ENCODE measurements around the gene LYPD8.
"Not testable (repeated sequence)": the region's sequence is repeated elsewhere in the genome, so short reads cannot be mapped to it uniquely, and the experiment has no call there.

Gene LYPD8

DNA sequence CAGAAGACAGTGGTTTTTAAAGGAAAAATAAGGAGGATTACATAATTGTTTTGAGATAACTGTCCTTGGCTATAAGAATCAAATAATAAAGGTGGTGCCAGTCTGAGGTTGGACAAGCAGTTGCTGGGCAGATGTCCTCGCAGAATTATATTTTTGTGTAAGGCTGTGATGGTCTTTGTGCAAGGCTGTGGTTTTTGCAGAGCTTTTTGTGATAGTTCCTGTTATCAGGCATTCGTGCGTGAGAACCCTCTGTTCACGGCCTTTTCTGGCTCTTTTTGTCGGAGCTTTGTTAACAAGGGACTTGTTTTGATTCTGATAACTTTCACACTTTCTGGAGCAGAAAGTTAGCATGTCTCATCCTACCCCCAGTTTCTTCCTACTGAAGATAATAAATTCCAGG lies 36.8 kb upstream of the LYPD8 start:
- TF ChIP-seq, protein P1, sequence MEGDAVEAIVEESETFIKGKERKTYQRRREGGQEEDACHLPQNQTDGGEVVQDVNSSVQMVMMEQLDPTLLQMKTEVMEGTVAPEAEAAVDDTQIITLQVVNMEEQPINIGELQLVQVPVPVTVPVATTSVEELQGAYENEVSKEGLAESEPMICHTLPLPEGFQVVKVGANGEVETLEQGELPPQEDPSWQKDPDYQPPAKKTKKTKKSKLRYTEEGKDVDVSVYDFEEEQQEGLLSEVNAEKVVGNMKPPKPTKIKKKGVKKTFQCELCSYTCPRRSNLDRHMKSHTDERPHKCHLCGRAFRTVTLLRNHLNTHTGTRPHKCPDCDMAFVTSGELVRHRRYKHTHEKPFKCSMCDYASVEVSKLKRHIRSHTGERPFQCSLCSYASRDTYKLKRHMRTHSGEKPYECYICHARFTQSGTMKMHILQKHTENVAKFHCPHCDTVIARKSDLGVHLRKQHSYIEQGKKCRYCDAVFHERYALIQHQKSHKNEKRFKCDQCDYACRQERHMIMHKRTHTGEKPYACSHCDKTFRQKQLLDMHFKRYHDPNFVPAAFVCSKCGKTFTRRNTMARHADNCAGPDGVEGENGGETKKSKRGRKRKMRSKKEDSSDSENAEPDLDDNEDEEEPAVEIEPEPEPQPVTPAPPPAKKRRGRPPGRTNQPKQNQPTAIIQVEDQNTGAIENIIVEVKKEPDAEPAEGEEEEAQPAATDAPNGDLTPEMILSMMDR (IDR thresholded peaks at IDR 0.05; ENCODE audit: insufficient read depth, low read depth, low read length, missing control alignments) = no peak

DNA sequence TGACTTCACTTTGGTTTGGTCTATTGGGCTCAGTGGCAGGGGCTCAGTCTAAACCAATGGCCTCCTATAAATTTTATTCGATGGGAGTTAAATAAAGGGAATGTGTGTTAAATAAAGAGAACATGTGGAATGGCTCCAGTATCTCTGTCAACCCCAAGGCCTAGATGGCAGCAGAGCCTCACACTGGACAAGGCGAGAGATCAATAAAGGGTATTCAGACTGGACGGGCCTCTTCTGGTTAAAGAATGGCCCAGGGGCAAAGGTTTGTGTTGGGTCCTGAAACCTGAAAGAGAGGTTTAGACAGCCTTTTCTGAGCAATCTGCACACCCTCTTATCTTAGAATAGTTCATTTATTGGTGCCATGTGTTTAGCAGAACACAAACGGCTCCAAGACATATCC lies 35.5 kb upstream of the LYPD8 start:
- no peak for DNase-seq (ENCODE audit: low read depth)
- TF ChIP-seq, protein P1 (IDR thresholded peaks at IDR 0.05; ENCODE audit: insufficient read depth, low read depth, low read length, missing control alignments) = no peak
- no peak overlapping the region for H3K4me3 ChIP-seq (ENCODE audit: low read length)

More for the DNA sequence above, 36.8 kb upstream of the LYPD8 start:
- DNase-seq (ENCODE audit: low read depth) = no peak
- H3K4me3 ChIP-seq (ENCODE audit: low read length) = no peak overlapping the region

DNA sequence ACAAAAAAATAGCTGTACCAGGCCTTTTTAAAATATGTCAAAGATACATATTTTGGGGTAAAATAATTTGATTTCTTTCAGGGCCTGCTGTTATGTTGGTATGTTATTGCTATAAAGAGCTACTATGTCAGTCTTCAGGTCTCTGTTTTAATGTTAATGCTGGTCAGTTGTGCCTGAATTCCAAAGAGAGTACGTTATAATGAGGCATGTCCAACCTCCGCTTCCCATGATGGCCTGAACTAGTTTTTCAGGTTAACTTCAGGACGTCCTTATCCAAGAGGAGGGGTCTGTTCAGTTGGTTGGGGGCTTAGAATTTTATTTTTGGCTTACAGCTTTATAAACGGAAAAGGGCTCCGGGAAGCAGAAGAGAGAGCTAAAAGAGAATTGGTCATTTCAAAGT lies 34.9 kb upstream of the LYPD8 start:
- no peak overlapping the region for H3K4me3 ChIP-seq (ENCODE audit: low read length)
- TF ChIP-seq, protein P1 (IDR thresholded peaks at IDR 0.05; ENCODE audit: insufficient read depth, low read depth, low read length, missing control alignments) = no peak
- DNase-seq (ENCODE audit: low read depth) = no peak

DNA sequence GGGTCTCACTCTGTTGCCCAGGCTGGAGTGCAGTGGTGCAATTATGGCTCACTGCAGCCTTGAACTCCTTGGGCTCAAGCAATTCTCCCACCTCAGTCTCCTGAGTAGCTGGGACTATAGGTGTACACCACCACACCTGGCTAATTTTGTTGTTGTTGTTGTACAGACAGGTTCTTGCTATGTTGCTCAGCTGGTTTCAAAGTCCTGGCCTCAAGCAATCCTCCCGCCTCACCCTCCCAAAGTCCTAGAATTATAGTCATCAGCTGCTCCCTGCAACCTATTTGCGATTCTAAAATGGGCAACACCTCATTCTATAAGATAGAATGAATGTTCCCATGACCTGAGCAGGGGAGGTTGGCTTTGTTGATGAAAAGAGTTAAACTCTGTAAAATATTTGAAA lies 33.8 kb upstream of the LYPD8 start:
- peak; percentile 71 for DNase-seq (ENCODE audit: low read depth)
- not testable (repeated sequence) for H3K4me3 ChIP-seq (ENCODE audit: low read length)

DNA sequence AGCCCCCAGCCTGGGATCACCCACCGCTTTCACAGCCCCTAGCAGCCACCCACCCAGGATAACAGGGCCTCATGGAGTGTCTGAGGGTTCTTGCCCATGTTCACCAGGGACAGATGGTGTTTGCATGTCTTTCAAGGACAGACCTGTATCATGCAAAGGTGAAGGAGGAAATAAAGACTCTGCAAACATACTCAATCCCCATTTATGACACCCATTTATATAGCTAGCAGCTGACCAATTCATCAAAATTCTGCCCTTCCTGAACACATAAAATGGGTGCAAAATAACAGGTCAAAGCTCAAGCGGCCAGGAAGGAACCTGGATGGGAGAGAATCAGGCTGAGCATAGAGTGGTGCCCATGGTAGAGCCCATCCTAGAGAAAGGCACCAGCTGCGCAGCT lies 32.8 kb upstream of the LYPD8 start:
- TF ChIP-seq, protein P1 (IDR thresholded peaks at IDR 0.05; ENCODE audit: insufficient read depth, low read depth, low read length, missing control alignments) = no peak
- H3K4me3 ChIP-seq (ENCODE audit: low read length) = no peak overlapping the region
- no peak for DNase-seq (ENCODE audit: low read depth)

DNA sequence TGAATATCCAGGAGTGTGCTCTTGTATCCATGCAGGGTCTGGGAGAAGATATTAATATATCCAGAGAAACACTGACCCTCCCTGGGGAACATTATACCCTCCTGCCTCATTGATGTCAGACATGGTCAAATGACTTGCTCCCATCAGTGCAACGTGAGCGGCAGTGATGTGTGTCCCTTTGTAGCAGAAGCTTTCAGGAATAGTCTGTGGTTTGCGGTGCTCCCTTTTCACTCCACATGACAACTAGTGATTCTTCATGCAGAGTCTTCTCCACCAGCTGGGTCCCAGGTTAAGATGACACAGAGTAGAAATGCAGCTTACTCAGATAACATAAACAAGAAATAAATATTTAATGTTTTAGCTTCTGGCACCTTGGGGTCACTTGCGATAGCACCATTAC lies 31.9 kb upstream of the LYPD8 start:
- DNase-seq (ENCODE audit: low read depth) = no peak
- TF ChIP-seq, protein P1 (IDR thresholded peaks at IDR 0.05; ENCODE audit: insufficient read depth, low read depth, low read length, missing control alignments) = no peak
- H3K4me3 ChIP-seq (ENCODE audit: low read length) = no peak overlapping the region

DNA sequence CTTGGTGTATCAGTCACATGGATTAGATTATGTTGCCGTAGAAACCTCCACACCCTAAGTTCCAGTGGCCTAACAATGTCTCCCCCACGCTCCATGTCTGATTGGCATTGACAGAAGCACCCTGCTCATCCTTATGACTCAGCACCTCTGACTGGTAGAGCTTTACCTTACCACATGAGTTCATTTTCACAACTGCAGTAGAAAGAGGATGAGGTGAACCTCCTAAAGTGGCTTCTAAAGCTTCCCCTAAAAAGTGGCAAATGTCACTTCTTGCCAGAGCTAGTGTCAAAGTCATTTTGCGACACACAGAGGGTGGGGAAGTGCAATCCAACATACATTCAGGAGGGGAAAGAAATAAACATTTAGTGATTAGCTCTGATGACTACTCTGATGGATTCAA lies 30.6 kb upstream of the LYPD8 start:
- DNase-seq (ENCODE audit: low read depth) = peak; percentile 58

More for the DNA sequence above, 30.6 kb upstream of the LYPD8 start:
- no peak overlapping the region for H3K4me3 ChIP-seq (ENCODE audit: low read length)
- TF ChIP-seq, protein P1 (IDR thresholded peaks at IDR 0.05; ENCODE audit: insufficient read depth, low read depth, low read length, missing control alignments) = no peak

All from epithelial cell of esophagus (primary cell).